Keratinocyte (primary cell): Measurements from ENCODE around the gene CD244. TPM values are rescaled to one million over a fixed set of nuclear protein-coding genes. Genes with fewer than 3 reads are reported as not detected.

Experiments
- DNase-seq: peaks from one replicate; pipeline ENCODE4 v3.0.0-alpha.2; 2011; ENCODE audit warnings: low read depth, missing footprints, low spot score
- FAIRE-seq: peaks from 2 replicates; lab custom pipeline; 2011; peaks lifted over from hg19 to GRCh38; lab: Jason Lieb, UNC
- H2AFZ ChIP-seq: 2 replicates; pipeline ENCODE4 v1.6.0; 2012; ENCODE audit warnings: low read length, control low read depth, inconsistent platforms; ENCODE audit not compliant: control insufficient read depth
- H3K27ac ChIP-seq: 2 replicates; pipeline ENCODE4 v1.5.1; 2011; ENCODE audit warnings: low read length; ENCODE audit not compliant: control insufficient read depth, insufficient read depth
- H3K27me3 ChIP-seq: 3 replicates; pipeline ENCODE4 v1.6.0; 2011; ENCODE audit warnings: low read length; ENCODE audit not compliant: control insufficient read depth, insufficient read depth; ENCODE audit errors: extremely low read depth
- H3K36me3 ChIP-seq, 2 experiments: 2 replicates in 1 of 2; 3 replicates in 1 of 2; pipeline ENCODE4 v1.5.1; 2011; ENCODE audit warnings: low read length in 2 of 2, mild to moderate bottlenecking in 1 of 2; ENCODE audit not compliant: control insufficient read depth in 2 of 2, insufficient read depth in 2 of 2; ENCODE audit errors: extremely low read depth in 1 of 2
- H3K4me1 ChIP-seq: 3 replicates; pipeline ENCODE4 v1.5.1; 2011; ENCODE audit warnings: low read length; ENCODE audit not compliant: control insufficient read depth, insufficient read depth; ENCODE audit errors: extremely low read depth
- H3K4me2 ChIP-seq: 3 replicates; pipeline ENCODE4 v1.6.0; 2011; ENCODE audit warnings: low read depth, low read length; ENCODE audit not compliant: control insufficient read depth, insufficient read depth; ENCODE audit errors: extremely low read depth
- H3K4me3 ChIP-seq, 3 experiments: fragments of 200-600 bp in 1 of 3; sonication (generic) in 1 of 3; 2 replicates in 2 of 3; 3 replicates in 1 of 3; pipeline ENCODE4 v1.5.1; 2011 to 2016; ENCODE audit warnings: low read length in 3 of 3, mild to moderate bottlenecking in 3 of 3, control low read depth in 2 of 3, inconsistent platforms in 1 of 3, low read depth in 1 of 3, mixed read lengths in 1 of 3, mixed run types in 1 of 3, moderate library complexity in 1 of 3; ENCODE audit not compliant: control insufficient read depth in 2 of 3, insufficient read depth in 2 of 3; ENCODE audit errors: extremely low read depth in 1 of 3
- H3K79me2 ChIP-seq: 2 replicates; pipeline ENCODE4 v1.6.0; 2012; ENCODE audit warnings: low read length; ENCODE audit not compliant: control insufficient read depth, insufficient read depth
- H3K9ac ChIP-seq: 3 replicates; pipeline ENCODE4 v1.6.0; 2011; ENCODE audit warnings: low read length; ENCODE audit not compliant: control insufficient read depth, insufficient read depth; ENCODE audit errors: extremely low read depth
- H3K9me1 ChIP-seq: 3 replicates; pipeline ENCODE4 v1.6.0; 2011; ENCODE audit warnings: low read length; ENCODE audit not compliant: control insufficient read depth, insufficient read depth; ENCODE audit errors: extremely low read depth
- H3K9me3 ChIP-seq: 2 replicates; pipeline ENCODE4 v1.5.1; 2012; ENCODE audit warnings: low read depth, low read length; ENCODE audit not compliant: control insufficient read depth
- H4K20me1 ChIP-seq: 3 replicates; pipeline ENCODE4 v1.6.0; 2011; ENCODE audit warnings: low read length; ENCODE audit not compliant: control insufficient read depth, insufficient read depth; ENCODE audit errors: extremely low read depth
- CTCF ChIP-seq, 3 experiments: IDR thresholded peaks in 1 of 3; conservative IDR thresholded peaks in 1 of 3; optimal IDR thresholded peaks in 1 of 3; 2 replicates in 2 of 3; 3 replicates in 1 of 3; pipeline versions ENCODE3 to v1.5.1; 2011; ENCODE audit warnings: low read length in 3 of 3, mild to moderate bottlenecking in 3 of 3, moderate library complexity in 2 of 3, control low read depth in 1 of 3, inconsistent platforms in 1 of 3; ENCODE audit not compliant: insufficient read depth in 2 of 3; ENCODE audit errors: extremely low read depth in 1 of 3
- EZH2 ChIP-seq: IDR thresholded peaks from one replicate; pipeline ENCODE4 v1.6.1; 2012; ENCODE audit warnings: inconsistent platforms, mild to moderate bottlenecking, low read length, moderate library complexity
- dilution Hi-C: fragments of 300-500 bp; cut with MboI; formaldehyde crosslinking; loops from one replicate; pipeline ENCODE4 v1.7.0; 2020; ENCODE audit warnings: low sequenced_read_pairs; ENCODE audit not compliant: extremely low pct_ligation_motif_present
- polyA plus RNA-seq, 5 experiments: library from polyadenylated mRNA; depleted of rRNA in 3 of 5; stranded (reverse) in 3 of 5; stranded (forward) in 1 of 5; unstranded in 1 of 5; fragments of >200 nt; gene quantifications; 1 replicate in 1 of 5; 2 replicates in 3 of 5; 3 replicates in 1 of 5; pipeline versions ENCODE4 v1.2.1 to v1.2.3, GENCODE V29; 2011 to 2012; ENCODE audit warnings: missing spikeins in 2 of 5, low read depth in 1 of 5, low replicate concordance in 1 of 5

Gene CD244
- polyA plus RNA-seq, 1 donor (not counting 4 experiments of a cell fraction or from before 2014, with no cell fraction given), result not detected

GRCh38 chr1:160795951-160796383, 66.7 kb downstream of the CD244 start, which contains the start of gene LY9:
Gene LY9 (plus strand): TSS chr1:160796174. CDS start chr1:160796188, 14 bp downstream.
- dilution Hi-C loops, result no loop called here
- FAIRE-seq (peak; percentile 34), DNase-seq (no peak)
- H2AFZ ChIP-seq, result no peak within 1 kb of the TSS
- no peaks in the 10 kb centered on the region for H3K36me3 ChIP-seq
- H3K9me3 ChIP-seq, result no peaks in the 10 kb centered on the region
- TF ChIP-seq CTCF (optimal IDR thresholded peaks at IDR 0.05 in 1 of 3, IDR thresholded peaks at IDR 0.05 in 1 of 3, conservative IDR thresholded peaks at IDR 0.05 in 1 of 3; ENCODE audit: extremely low read depth in 1 of 3, insufficient read depth in 2 of 3, low read length in 3 of 3) (no peak), EZH2 (no peak)
- no peaks in the 10 kb centered on the region for H3K27me3 ChIP-seq
- H3K4me1 ChIP-seq, result peaks cover 5% of the 10 kb centered on the region
- no peak within 1 kb of the TSS for H3K4me2 ChIP-seq
- H3K9me1 ChIP-seq, result no peaks in the 10 kb centered on the region
- H4K20me1 ChIP-seq, result no peaks in the 10 kb centered on the region
- H3K4me3 ChIP-seq, result no peak within 1 kb of the TSS
- no peak within 1 kb of the TSS for H3K9ac ChIP-seq
- H3K79me2 ChIP-seq, result no peaks in the 10 kb centered on the region
- H3K27ac ChIP-seq, result no peak within 1 kb of the TSS

- dilution Hi-C loops, result no loop called here
- no peaks in the 10 kb centered on the region for H3K36me3 ChIP-seq
- no peaks in the 10 kb centered on the region for H4K20me1 ChIP-seq
- peaks cover 5% of the 10 kb centered on the region for H3K4me1 ChIP-seq
- FAIRE-seq (no peak), DNase-seq (no peak)
- H3K27me3 ChIP-seq, result no peaks in the 10 kb centered on the region
- H3K4me3 ChIP-seq, result no peak overlapping the region
- H3K4me2 ChIP-seq, result no peak overlapping the region
- no peak for TF ChIP-seq EZH2
- TF ChIP-seq CTCF (optimal IDR thresholded peaks at IDR 0.05 in 1 of 3, IDR thresholded peaks at IDR 0.05 in 1 of 3, conservative IDR thresholded peaks at IDR 0.05 in 1 of 3; ENCODE audit: extremely low read depth in 1 of 3, insufficient read depth in 2 of 3, low read length in 3 of 3), result no peak
- H3K27ac ChIP-seq, result no peak overlapping the region
- H3K9ac ChIP-seq, result no peak overlapping the region
- H2AFZ ChIP-seq, result no peak overlapping the region
- H3K9me3 ChIP-seq, result no peaks in the 10 kb centered on the region
- no peaks in the 10 kb centered on the region for H3K79me2 ChIP-seq
- H3K9me1 ChIP-seq, result no peaks in the 10 kb centered on the region
These were observed 68.3 kb downstream of the CD244 start for GRCh38 chr1:160794376-160794775.
